SK-N-SH treated with all-trans-retinoic acid at 6 μM for 48 hours (cell line): ENCODE data around the gene HOXC5.
"Not testable (repeated sequence)": the region's sequence is repeated elsewhere in the genome, so short reads cannot be mapped to it uniquely, and the experiment has no call there.

Experiments
- CSDC2 ChIP-seq: fragments of 250-450 bp; sonication (Bioruptor Pico); IDR thresholded peaks from 2 replicates; pipeline ENCODE4 v1.5.0; 2020; ENCODE audit warnings: mild to moderate bottlenecking, moderate library complexity
- PATZ1 ChIP-seq: fragments of 250-450 bp; sonication (Bioruptor Pico); IDR thresholded peaks from 2 replicates; pipeline ENCODE4 v1.8.0; 2020; ENCODE audit warnings: mild to moderate bottlenecking, moderate library complexity, borderline replicate concordance
- RARB ChIP-seq: fragments of 250-450 bp; sonication (Bioruptor Pico); IDR thresholded peaks from 2 replicates; pipeline ENCODE4 v1.8.0; 2021; ENCODE audit warnings: mild to moderate bottlenecking, moderate library complexity
- SNAI2 ChIP-seq: fragments of 250-450 bp; sonication (Bioruptor Pico); IDR thresholded peaks from 2 replicates; pipeline ENCODE4 v1.5.0; 2020; ENCODE audit warnings: mild to moderate bottlenecking, moderate library complexity
- TCF4 ChIP-seq: fragments of 250-450 bp; sonication (Bioruptor Pico); IDR thresholded peaks from 2 replicates; pipeline ENCODE4 v1.8.0; 2021; ENCODE audit warnings: mild to moderate bottlenecking, moderate library complexity, borderline replicate concordance
- ZFP3 ChIP-seq: fragments of 250-450 bp; sonication (Bioruptor Pico); IDR thresholded peaks from 2 replicates; pipeline ENCODE4 v1.5.0; 2020; ENCODE audit warnings: mild to moderate bottlenecking, moderate library complexity
- ZNF70 ChIP-seq: fragments of 450-650 bp; formaldehyde crosslinking; IDR thresholded peaks from 2 replicates; pipeline ENCODE4 v1.5.0; 2020; ENCODE audit warnings: mild to moderate bottlenecking, moderate library complexity
- TF ChIP-seq, protein P1 (sequence below): fragments of 250-450 bp; sonication (Bioruptor Pico); IDR thresholded peaks from 2 replicates; pipeline ENCODE4 v1.5.1; 2020; ENCODE audit warnings: low read depth, mild to moderate bottlenecking, moderate library complexity

DNA sequence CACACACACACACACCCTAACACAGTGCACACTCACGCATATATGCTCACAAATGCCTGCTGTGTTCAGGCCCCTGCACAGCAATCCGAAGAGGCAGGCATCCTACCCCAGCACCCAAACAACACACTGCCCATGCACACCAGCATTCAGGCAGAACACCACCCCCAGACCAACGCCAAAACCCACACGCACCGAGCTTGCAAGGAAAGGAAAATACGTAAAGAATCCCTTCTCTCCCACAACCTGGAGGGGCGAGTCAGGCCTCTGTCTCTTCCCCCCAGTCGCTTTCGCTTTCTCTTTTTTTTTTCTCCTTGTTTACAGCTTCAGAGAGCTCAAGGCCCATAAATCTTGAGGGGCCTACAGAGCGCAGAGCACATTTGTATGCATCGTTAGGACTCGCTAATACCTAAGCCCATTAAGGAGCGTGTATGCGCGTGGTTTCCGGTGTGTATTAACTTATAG lies 48.2 kb downstream of the HOXC5 start:
- TF ChIP-seq ZNF70 (CRISPR knock-in tag); CSDC2; RARB; PATZ1 (CRISPR knock-in tag); TCF4 (CRISPR knock-in tag); ZFP3; SNAI2 (CRISPR knock-in tag): not testable (repeated sequence)
- TF ChIP-seq, protein P1, sequence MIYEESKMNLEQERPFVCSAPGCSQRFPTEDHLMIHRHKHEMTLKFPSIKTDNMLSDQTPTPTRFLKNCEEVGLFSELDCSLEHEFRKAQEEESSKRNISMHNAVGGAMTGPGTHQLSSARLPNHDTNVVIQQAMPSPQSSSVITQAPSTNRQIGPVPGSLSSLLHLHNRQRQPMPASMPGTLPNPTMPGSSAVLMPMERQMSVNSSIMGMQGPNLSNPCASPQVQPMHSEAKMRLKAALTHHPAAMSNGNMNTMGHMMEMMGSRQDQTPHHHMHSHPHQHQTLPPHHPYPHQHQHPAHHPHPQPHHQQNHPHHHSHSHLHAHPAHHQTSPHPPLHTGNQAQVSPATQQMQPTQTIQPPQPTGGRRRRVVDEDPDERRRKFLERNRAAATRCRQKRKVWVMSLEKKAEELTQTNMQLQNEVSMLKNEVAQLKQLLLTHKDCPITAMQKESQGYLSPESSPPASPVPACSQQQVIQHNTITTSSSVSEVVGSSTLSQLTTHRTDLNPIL = not testable (repeated sequence)
